GM19025 (cell line): ENCODE data around the gene MRPL9.
"Not testable (repeated sequence)": the region's sequence is repeated elsewhere in the genome, so short reads cannot be mapped to it uniquely, and the experiment has no call there.

Experiments used
- ATAC-seq: cut with Tn5 transposase; IDR thresholded peaks from one replicate; pipeline ENCODE4 v1.9.1; 2021; ENCODE audit warnings: mild to moderate bottlenecking, low read depth, moderate library complexity; ENCODE audit not compliant: unreplicated experiment

MRPL9 gene

GRCh38 chr1:151737026-151737425 is 26.3 kb downstream of the MRPL9 start:
- ATAC-seq = no peak

- not testable (repeated sequence) for ATAC-seq
Measured at GRCh38 chr1:151733995-151734394, 29.3 kb downstream of the MRPL9 start.

GRCh38 chr1:151733126-151733525 is 30.2 kb downstream of the MRPL9 start:
- no peak for ATAC-seq

- ATAC-seq = no peak
Measured at GRCh38 chr1:151729966-151730291, 33.4 kb downstream of the MRPL9 start.

GRCh38 chr1:151729157-151729965 is 33.9 kb downstream of the MRPL9 start:
- ATAC-seq = no peak

GRCh38 chr1:151728151-151729054 is 34.9 kb downstream of the MRPL9 start:
- ATAC-seq = no peak

- no peak for ATAC-seq
Measured at GRCh38 chr1:151723726-151724370, 39.4 kb downstream of the MRPL9 start.

GRCh38 chr1:151721788-151722510 is 41.3 kb downstream of the MRPL9 start:
- no peak for ATAC-seq

GRCh38 chr1:151720974-151721787 is 42.1 kb downstream of the MRPL9 start, which contains the start of gene RIIAD1:
Gene RIIAD1 (plus strand): TSS chr1:151721522. CDS start chr1:151721537, 15 bp downstream.
- ATAC-seq = peak; percentile 67

GRCh38 chr1:151720554-151720953 is 42.7 kb downstream of the MRPL9 start:
- no peak for ATAC-seq

- ATAC-seq = no peak
Measured at GRCh38 chr1:151720125-151720524, 43.2 kb downstream of the MRPL9 start.

GRCh38 chr1:151718666-151719065 is 44.6 kb downstream of the MRPL9 start:
- ATAC-seq = no peak

GRCh38 chr1:151718011-151718431 is 45.3 kb downstream of the MRPL9 start:
- ATAC-seq = no peak

GRCh38 chr1:151716771-151717631 is 46.3 kb downstream of the MRPL9 start, which contains the start of gene CELF3:
Gene CELF3 (minus strand): TSS chr1:151716803. CDS start chr1:151716020, 783 bp downstream.
- no peak for ATAC-seq

GRCh38 chr1:151716405-151716762 is 46.9 kb downstream of the MRPL9 start:
- no peak for ATAC-seq

GRCh38 chr1:151715726-151716404 is 47.4 kb downstream of the MRPL9 start:
- ATAC-seq = no peak

GRCh38 chr1:151714820-151715725 is 48.2 kb downstream of the MRPL9 start:
- ATAC-seq = no peak
